GM18507 (cell line): ENCODE data around the gene SARDH.
"Not testable (repeated sequence)": the region's sequence is repeated elsewhere in the genome, so short reads cannot be mapped to it uniquely, and the experiment has no call there.

Source experiments
- DNase-seq: peaks from one replicate; pipeline ENCODE4 v3.0.0; 2011; ENCODE audit warnings: low read depth; ENCODE audit not compliant: insufficient read length; ENCODE audit errors: extremely low spot score
- FAIRE-seq: peaks from 2 replicates; lab custom pipeline; 2011; peaks lifted over from hg19 to GRCh38; lab: Jason Lieb, UNC

SARDH gene

DNA sequence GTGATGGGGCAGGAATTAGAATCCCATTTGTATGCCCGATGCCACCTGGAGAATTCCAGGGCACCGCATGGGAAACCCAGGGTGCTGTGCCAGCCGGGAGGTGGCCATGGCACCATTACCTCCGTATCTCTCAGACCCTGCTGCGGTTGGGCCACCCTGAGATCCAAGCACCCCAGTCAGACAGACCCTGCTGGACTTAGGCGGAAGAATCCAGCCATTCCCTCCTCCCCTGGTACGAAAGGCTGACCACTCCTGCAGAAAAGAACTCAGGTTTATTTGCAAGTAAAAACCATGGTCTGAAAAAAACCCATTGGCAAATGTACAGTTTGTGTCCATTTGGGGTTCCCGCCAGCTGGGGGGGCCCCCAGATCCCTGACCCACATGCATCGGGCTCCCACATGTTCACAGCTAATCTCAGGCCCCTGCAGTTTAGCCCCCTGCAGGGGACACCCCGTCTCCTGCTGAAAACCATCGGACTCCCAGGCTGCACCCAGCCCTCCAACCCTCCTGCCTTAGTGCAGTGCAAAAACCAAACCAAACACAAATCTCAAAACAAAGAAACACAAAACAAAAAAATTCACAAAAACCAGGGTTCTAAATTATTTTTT is 23.6 kb upstream of the SARDH start:
- DNase-seq: no peak

DNA sequence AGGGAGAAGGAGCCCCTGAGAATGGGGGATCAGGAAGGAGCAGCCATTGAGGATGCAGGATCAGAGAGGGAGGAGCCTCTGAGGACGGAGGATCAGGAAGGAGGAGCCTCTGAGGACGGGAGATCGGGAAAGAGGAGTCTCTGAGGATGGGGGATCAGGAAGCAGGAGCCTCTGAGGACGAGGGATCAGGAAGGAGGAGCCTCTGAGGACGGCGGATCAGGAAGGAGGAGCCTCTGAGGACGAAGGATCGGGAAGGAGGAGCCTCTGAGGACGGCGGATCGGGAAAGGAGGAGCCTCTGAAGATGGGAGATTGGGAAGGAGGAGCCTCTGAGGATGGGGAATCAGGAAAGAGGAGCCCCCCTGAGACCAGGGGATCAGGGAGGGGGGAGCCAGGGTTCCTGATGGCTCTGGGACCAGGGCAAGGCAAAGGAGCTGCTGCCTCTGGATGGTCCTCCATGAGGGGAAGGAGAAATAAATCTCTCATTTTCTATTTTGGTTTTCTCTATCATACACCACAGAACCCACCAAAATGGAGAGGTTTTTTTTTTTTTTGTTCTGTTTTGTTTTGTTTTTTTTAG is 22.6 kb upstream of the SARDH start:
- DNase-seq (no peak), FAIRE-seq (no peak)

More for the DNA sequence above, 23.6 kb upstream of the SARDH start:
- no peak for FAIRE-seq

DNA sequence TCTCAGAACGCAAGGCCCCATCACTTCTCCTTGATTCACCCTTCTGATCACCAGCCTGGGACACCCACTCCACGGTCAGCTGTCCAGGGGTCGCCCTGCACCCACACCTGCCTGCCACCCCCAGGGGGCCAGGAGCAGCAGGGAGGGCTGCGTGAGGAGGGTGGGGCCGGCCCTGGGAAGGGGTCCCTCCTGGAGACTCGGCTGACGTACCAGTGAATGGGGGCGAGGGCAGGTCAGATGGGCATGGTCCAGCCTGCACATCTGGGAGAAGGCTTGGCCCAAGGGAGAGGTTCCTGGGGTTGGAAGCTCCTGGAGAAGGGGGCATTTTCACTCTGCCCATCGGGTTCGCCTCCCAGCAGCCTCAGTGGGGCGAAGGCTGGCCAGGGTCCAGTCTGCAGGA is 21.8 kb upstream of the SARDH start:
- no peak for FAIRE-seq
- DNase-seq: no peak

DNA sequence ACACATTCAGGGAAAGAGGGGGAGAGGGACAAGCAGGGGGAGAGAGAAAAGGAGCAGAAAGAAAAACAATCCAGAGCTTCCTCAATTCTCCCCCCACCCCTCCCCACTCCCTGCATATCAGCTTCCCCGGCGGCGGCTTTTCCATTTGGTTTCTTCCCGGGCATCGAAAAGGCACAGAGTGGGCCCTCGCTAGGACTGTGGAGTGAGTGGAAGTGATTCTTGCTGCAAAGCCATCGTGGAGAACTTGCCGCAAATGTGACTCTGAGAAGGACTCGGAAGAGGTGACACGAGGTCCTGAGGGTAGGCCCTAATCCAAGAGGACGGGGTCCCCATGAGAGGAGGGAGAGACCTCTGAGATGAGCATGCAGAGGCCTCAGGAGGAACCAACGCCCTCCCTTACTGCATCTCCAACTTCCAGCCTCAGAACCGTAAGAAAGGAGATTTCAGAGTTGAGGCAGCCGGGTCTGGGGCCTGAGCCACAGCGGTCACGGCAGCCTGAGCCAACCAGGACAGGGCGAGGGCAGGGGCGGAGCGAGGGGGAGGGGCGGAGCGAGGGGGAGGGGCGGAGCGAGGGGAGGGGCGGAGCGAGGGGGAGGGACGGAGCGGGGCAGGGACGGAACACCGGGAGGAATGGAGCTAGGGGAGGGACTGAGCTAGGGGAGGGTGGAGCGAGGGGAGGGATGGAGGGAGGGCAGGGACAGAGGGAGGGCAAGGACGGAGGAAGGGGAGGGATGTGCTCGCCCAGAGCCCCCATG is 21.2 kb upstream of the SARDH start:
- no peak for DNase-seq
- FAIRE-seq: no peak

DNA sequence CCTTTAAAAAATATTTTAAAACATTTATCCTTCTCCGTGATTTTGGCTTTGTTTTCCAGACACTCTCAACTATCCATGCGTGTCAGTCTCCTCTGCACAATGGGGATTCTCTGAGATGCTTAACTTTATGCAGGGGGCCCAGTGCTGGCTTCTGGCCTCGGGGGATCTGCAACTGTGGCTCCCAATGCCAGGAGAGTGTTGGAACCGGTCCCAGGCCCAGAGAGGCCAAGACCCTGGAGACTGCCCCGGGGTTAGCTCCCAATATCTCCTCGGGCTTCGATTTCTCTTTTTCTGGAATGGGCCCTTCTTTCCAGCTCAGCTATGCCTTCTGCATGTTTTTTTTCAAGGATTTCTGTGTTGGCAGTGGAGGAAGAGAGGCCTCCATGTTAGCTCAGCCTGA is 20.1 kb upstream of the SARDH start:
- DNase-seq (no peak), FAIRE-seq (no peak)

DNA sequence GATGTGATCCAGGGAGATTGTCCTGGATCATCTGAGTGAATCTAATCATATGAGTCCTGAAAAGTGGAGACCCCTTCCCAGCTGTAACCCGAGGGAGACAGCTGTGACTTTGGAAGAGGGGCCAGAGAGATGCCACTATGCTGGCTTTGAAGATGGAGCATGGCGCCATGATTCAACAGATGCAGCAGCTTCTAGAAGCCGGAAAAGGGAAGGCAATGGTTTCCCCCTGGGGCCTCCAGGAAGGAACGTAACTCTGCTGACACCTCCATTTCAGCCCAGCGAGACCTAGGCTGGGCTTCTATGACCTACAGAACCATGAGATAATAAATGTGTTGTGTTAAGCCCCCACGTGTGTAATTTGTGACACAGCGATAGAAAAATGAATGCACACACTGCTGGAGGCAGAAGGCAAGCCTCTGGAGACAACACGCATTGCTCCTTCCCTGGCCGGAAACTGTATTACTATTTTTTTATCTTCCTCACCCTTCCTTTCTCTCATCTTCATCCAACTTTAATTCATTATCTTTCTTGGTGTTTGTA is 16.6 kb upstream of the SARDH start:
- no peak for FAIRE-seq
- no peak for DNase-seq

DNA sequence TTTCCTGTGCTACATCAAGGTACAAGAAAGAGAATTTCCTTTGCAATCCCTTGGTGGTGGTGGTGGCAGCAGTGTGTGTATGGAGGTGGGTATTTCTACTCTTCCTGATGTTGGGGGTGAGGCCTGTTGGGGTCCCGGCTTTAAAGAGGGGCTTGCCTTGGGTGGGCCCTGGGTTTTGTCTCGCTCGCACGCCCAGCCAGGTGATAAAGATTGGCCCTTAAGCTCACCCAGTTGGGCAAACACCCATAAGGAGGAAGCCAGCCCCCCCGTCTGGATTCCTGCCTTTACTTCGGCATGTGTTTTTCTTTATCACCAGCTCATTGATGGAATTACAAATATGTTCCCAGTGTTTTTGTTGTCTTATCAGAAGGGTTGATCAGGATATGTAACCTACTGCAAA is 16.0 kb upstream of the SARDH start:
- no peak for DNase-seq
- no peak for FAIRE-seq

DNA sequence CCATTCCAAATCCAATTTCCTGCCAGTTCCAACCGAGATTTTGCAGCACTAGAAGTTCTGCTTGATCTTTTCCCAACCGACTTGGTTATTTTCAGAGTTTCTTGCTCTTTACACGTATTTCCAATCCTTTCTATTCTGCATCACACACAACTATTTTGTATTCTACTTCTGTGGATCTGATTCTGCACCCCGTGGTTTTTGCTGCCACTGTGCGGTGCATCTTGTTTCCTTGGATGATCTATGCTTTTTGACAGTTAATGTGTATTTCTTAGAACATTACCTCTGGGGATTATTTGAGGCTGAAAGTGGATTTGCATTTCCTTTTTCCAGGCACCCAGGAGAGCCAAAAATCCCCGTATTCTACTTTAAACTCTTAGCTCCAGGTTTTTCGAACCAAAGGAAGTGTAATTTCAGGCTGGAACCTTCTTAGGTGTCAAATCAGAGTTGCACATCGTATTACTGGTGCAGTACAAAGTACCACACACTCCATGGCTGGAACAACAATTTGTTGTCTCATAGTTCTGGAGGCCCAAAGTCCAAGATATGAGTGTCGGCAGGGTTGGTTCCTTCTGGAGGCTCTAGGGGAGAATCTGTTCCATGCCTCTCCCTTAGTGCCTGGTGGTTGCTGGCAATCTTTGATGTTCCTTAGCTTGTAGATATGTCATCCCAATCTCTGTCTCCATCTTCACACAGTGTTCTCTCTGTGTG is 14.7 kb upstream of the SARDH start:
- DNase-seq (no peak), FAIRE-seq (no peak)

DNA sequence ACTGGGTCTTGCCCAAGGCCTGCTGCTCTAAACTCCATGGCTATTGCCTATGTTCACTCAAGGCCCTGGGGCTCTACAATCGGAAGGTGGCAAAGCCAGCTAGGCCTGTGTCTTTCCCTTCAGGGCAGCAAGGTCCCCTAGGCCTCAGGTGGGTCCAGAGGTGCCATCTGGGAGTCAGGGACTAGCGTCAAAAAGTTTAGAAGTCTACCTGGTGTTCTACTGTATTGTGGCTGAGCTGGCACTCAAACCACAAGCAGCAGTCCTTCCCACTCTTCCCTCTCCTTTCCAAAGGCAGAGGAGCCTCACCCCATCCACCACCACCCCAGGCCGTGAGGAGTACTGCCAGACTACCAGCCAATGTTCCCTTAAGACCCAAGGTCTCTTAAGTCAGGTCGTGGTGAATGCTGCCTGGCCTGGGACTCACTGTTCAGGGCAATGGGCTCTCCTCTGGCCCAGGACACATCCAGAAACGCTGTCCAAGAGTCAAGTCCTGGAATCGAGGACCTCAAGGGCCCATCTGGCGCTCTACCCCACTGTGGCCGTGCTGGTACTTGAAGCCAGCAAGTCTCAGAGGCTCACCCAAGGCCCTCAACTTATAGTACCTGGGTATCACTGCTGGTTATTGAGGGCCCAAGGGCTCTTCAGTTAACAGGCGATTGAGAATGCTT is 13.0 kb upstream of the SARDH start:
- FAIRE-seq: no peak
- no peak for DNase-seq

DNA sequence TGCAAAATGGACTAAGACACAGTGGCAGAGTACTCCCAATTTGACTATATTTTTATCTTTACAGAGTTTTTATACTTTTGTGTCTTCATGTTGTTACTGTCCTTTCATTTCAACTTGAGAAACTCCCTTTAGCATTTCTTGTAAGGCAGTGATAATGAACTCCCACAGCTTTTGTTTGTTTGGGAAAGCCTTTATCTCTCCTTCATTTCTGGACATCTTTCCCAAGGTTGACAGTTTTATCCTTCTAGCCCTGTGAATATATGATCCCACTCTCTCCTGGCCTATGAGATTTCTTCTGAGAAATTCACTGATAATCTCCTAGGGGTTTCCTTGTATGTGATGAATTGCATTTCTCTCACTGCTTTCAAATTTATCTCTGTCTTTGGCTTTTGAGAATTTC is 9.2 kb upstream of the SARDH start:
- DNase-seq (no peak), FAIRE-seq (no peak)

DNA sequence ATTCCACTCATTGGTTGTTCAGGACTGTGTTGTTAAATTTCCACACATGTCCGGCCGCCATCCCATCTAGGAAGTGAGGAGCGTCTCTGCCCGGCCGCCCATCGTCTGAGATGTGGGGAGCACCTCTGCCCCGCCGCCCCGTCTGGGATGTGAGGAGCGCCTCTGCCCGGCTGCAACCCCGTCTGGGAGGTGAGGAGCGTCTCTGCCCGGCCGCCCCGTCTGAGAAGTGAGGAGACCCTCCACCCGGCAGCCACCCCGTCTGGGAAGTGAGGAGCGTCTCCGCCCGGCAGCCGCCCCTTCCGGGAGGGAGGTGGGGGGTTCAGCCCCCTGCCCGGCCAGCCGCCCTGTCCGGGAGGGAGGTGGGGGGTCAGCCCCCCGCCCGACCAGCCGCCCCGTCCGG is 6.4 kb upstream of the SARDH start:
- not testable (repeated sequence) for DNase-seq, FAIRE-seq

DNA sequence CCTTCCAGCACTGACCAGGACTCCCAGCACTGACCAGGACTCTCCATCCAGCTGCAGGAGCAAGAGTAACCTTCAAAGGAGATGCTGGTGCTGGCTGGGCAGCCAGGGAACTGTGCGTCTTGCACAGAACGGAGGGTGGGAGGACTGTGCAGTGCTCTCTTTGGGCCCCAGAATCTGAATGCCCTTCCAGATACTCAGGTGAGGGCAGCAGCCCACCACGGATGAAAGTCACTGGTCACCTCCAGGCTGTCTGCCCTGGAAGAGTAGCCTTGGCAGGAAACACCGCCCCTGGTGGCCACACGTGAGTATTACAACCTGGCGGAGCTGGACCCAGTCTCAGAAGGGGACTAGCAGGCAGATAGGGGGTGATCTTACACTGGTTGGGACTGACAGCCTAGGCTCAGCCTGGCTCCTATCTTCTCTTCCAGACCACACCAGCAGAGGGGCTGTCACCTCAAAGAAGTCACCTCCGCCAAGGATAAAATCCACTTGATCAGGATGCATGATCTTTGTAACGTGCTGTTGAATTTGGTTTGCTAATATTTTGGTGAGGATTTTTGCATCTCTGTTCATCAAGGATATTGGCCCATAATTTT is 4.8 kb upstream of the SARDH start:
- FAIRE-seq (peak; percentile 89), DNase-seq (peak; percentile 66)

DNA sequence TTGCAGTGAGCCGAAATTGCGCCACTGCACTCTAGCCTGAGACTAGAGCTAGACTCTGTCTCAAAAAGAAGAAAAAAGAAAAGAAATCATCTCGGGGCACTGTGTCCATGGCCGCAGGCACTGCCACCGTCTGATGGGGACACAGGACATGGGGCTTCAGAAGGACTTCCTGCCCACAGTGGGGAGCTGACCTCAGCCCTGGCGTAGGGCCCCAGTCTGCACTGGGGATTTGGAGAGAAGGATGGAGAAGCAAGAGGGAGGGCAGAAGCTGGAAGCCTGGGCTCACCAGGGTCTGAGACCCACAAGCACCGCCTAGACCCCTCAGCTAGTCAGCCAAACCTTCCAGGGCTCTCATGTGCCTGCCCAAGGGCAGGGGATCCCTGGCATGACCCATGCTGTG is 4.1 kb upstream of the SARDH start:
- FAIRE-seq (no peak), DNase-seq (no peak)

DNA sequence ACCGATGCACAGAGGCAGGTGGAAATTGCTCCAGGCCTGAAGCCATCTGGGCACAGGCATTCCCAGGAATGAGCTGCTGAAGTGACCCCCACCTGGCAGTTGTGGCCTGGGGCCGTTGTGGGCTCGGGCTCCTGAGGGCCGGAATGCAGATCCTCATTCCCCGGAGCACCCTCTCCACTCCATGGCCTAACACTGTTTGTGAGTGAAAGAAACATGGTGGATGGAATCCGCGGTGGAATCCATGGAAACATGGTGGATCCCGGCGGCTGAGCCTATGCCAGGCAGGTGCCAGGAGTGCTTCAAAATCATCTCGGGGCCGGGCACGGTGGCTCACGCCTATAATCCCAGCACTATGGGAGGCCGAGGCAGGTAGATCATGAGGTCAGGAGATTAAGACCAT is 3.6 kb upstream of the SARDH start:
- FAIRE-seq: no peak
- DNase-seq: no peak

DNA sequence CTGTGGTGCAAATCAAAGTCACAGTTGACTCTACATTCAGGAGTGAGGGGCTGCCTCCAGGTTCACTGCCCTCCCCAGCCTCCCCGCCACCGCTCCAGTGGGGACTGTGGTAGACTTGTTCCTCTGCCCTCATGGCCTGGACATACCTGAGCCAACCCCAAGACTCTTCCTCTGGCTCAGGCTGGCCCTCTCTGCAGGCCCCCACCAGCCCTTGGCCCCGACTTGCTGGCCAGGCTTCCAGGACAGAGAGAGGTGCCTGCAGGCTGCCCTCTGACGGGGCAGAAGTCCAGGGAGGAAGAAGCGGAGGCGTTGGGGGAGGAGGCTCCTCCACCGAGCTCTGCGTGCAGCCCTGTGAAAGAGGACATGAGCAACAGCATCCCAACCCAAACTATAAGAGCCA is 2.8 kb upstream of the SARDH start:
- no peak for FAIRE-seq

DNA sequence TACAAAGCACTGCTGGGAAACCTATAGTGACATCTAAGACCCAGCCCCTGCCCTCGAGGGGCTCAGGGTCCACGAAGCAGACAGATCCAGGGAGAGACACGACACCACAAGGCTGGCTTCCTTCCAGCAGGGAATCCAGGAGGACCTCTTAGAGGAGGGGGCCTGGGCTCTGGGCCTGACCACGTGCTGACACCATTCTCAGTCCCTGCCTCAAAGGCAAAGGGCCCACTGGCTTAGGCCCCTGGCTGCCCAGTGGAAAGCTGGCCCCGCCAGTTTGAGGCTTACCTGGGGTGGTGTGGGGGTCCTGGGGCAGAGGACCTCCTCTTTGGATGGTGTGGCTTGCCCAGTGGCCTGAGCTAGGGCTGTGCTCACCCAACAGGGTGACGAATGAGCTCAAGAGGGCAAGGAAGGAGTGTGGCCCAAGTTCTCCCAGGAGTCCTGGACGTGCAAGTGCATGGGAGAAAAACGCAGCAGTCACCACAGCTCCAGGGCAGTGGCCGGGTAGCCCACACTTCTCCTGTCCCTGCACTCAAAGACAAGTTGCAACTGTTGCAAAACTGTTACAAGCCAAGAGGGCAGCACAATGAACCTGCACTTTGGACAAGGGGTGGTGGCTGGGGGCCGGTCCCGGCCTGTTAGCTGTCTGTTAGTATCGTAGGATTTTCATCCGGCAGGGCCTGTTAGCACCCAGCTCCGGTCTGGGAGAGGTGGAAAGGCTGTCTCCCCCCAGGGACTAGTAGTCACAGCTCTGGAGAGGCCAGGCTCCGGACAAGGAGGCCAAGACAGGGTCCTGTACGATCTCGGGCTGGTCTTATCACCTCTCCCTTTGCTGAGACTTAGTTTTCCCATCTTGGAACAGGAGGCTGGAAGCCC is 1.5 kb upstream of the SARDH start:
- no peak for FAIRE-seq

More for the DNA sequence above, 2.8 kb upstream of the SARDH start:
- DNase-seq: no peak

DNA sequence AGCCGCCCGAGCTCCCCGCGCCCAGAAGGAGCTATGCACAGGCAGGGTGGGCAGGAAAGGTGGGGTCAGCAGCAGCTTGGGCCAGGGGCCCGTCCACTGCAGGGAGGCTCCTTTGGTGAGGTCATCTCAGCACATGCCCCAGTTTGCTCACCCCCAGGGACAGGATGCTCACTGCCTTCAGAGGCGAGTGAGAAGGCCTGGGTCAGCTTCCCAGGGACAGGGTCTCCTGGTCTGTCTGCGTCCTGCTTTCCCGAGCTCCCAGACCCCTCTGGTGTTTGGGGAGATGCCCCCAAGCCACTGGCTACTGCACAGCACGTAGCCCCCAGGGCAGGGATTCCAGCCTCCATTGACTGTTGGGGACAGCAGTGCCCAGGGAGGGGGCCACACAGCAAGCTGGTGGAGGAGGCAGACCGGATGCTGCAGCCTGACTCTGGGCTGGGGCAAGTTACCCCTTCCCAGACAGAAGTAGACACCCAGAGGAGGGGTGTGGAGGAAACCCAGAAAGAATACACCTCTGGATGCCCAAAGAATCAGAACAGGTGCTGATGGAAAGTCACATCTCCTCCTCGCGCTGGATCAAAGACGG is 581 bp upstream of the SARDH start:
- FAIRE-seq: no peak
- DNase-seq: no peak

More for the DNA sequence above, 1.5 kb upstream of the SARDH start:
- no peak for DNase-seq
